Ovary (tissue), 9 donors: ENCODE results near the gene SHISA6. TPM values are rescaled to one million over a fixed set of nuclear protein-coding genes. Genes with fewer than 3 reads are reported as not detected.

Experiments
- DNase-seq, 5 donors: peaks; one replicate each; pipeline ENCODE4 v3.0.0-alpha.2; 2019 to 2020
- H3K27ac ChIP-seq, 2 donors: fragments of 200-600 bp; one replicate each; pipeline versions ENCODE4 v1.5.1 to v1.8.0; 2019 to 2022
- H3K27me3 ChIP-seq: fragments of 200-600 bp; one replicate; pipeline ENCODE4 v1.8.0; 2022
- H3K36me3 ChIP-seq: fragments of 200-600 bp; sonication (generic); one replicate; pipeline ENCODE4 v1.5.1; 2019
- H3K4me1 ChIP-seq: one replicate; pipeline ENCODE4 v1.8.1; 2013; ENCODE audit warnings: mild to moderate bottlenecking, moderate library complexity; ENCODE audit not compliant: insufficient read depth
- H3K4me3 ChIP-seq: fragments of 200-600 bp; sonication (generic); one replicate; pipeline ENCODE4 v1.5.1; 2017
- H3K9me3 ChIP-seq, 2 donors: fragments of 200-600 bp in 1 of 2; sonication (generic) in 1 of 2; one replicate each; pipeline versions ENCODE4 v1.5.1 to v1.8.1; 2013 to 2019; ENCODE audit warnings: mild to moderate bottlenecking in 1 of 2, moderate library complexity in 1 of 2
- CTCF ChIP-seq, 3 donors: fragments of 450-650 bp in 2 of 3; fragments of 200-600 bp in 1 of 3; IDR thresholded peaks; one replicate each; pipeline versions ENCODE4 v1.5.1 to v1.8.0; 2016 to 2022; ENCODE audit warnings: antibody characterized with exemption in 3 of 3, mild to moderate bottlenecking in 1 of 3
- EP300 ChIP-seq: sonication (generic); formaldehyde crosslinking; IDR thresholded peaks from one replicate; pipeline ENCODE4 v1.6.1; 2017; ENCODE audit warnings: antibody characterized with exemption
- POLR2A ChIP-seq: fragments of 450-650 bp; IDR thresholded peaks from one replicate; pipeline ENCODE4 v1.6.1; 2017; ENCODE audit warnings: antibody characterized with exemption, mild to moderate bottlenecking, moderate library complexity
- WGBS, 3 donors: extraction: QIAGEN DNeasy Blood & Tissue Kit in 1 of 3; methylation state at CpG; one replicate each; pipeline versions ENCODE4 v1.1.5 to v1.1.7; 2013 to 2017; 5-methylcytosine and 5-hydroxymethylcytosine counted together
- intact Hi-C, 4 donors: fragments of 100-400 bp; cut with DNase I; formaldehyde crosslinking; loops; one replicate each; pipeline versions ENCODE4 v1.11.0 to v1.15.1; 2022 to 2023
- polyA plus RNA-seq, 2 donors: library from polyadenylated mRNA; stranded (reverse); fragments of 200-250 nt in 1 of 2; fragments of 350-450 nt in 1 of 2; fragmentation: Illumina TruSeq in 1 of 2; extraction: RNeasy Lipid Tissue Mini Kit (QIAGEN cat#74804) in 1 of 2; gene quantifications; one replicate each; pipeline ENCODE4 v1.2.3, GENCODE V29; 2013 to 2014
- total RNA-seq, 7 donors: library from RNA; depleted of rRNA in 2 of 7; stranded (reverse); fragments of >200 nt in 2 of 7; fragmentation: NEBNext Ultra II Directional in 3 of 7; extraction: Animal tissue kit (Norgen Biotek cat#: 25700) in 3 of 7; gene quantifications; one replicate each; pipeline versions ENCODE4 v1.1.0 to v1.2.4, GENCODE V29; 2016 to 2023
- donor health status: DM: no; HTN: no; CAD: no; lungs with moderate emphysema.
- donor health status: DM: no; HTN: no; CAD: no.
- donor health status: Bipolar disorder and iron deficiency.
- donor health status: DM: yes; HTN: yes; CAD: no.
- donor health status: DM: no; HTN: no; CAD: no.
- donor health status: DM: yes; HTN: yes; CAD: no.

The SHISA6 gene
- total and polyA plus RNA-seq, 9 donors: 0.10 to 1.5 (median 0.38) TPM

GRCh38 chr17:11391134-11391533 lies 150.1 kb downstream of the SHISA6 start:
- no peaks in the 10 kb centered on the region for H3K27me3 ChIP-seq
- no peak overlapping the region for H3K4me3 ChIP-seq
- TF ChIP-seq EP300: no peak
- TF ChIP-seq CTCF (IDR thresholded peaks at IDR 0.05): no peak
- no peak for TF ChIP-seq POLR2A
- intact Hi-C loops: no loop called here
- 60 to 69% (median 62%) methylated on average over 4 of the region's 4 CpGs for WGBS, 3 donors
- no peaks in the 10 kb centered on the region for H3K36me3 ChIP-seq
- no peak for DNase-seq
- H3K27ac ChIP-seq: no peak overlapping the region
- no peaks in the 10 kb centered on the region for H3K9me3 ChIP-seq
- no peaks in the 10 kb centered on the region for H3K4me1 ChIP-seq

GRCh38 chr17:11404431-11405276 lies 163.6 kb downstream of the SHISA6 start:
- TF ChIP-seq EP300 (no peak), CTCF (IDR thresholded peaks at IDR 0.05) (no peak), POLR2A (no peak)
- Histone ChIP-seq H3K27me3 (no peaks in the 10 kb centered on the region), H3K36me3 (no peaks in the 10 kb centered on the region), H3K27ac (no peak overlapping the region), H3K9me3 (no peaks in the 10 kb centered on the region), H3K4me3 (no peak overlapping the region), H3K4me1 (no peaks in the 10 kb centered on the region)
- 37 to 53% (median 37%) methylated on average over 8 of the region's 8 CpGs for WGBS, 3 donors
- intact Hi-C loops: no loop called here
- no peak for DNase-seq

- no peaks in the 10 kb centered on the region for H3K27me3 ChIP-seq
- no peak for DNase-seq
Measured at GRCh38 chr17:11406716-11407115, 165.7 kb downstream of the SHISA6 start.

GRCh38 chr17:11412654-11413053 lies 171.6 kb downstream of the SHISA6 start:
- Histone ChIP-seq H3K9me3 (no peaks in the 10 kb centered on the region), H3K4me3 (no peak overlapping the region), H3K4me1 (no peaks in the 10 kb centered on the region), H3K27ac (no peak overlapping the region), H3K36me3 (no peaks in the 10 kb centered on the region), H3K27me3 (no peaks in the 10 kb centered on the region)
- intact Hi-C loops: no loop called here
- DNase-seq: no peak
- no peak for TF ChIP-seq POLR2A
- no peak for TF ChIP-seq EP300
- TF ChIP-seq CTCF (IDR thresholded peaks at IDR 0.05): no peak
- WGBS, 3 donors: 82 to 90% (median 87%) methylated on average over 6 of the region's 6 CpGs

More at GRCh38 chr17:11406716-11407115, 165.7 kb downstream of the SHISA6 start:
- Histone ChIP-seq H3K4me1 (no peaks in the 10 kb centered on the region), H3K27ac (no peak overlapping the region), H3K4me3 (no peak overlapping the region), H3K36me3 (no peaks in the 10 kb centered on the region), H3K9me3 (no peaks in the 10 kb centered on the region)
- WGBS, 3 donors: 17 to 36% (median 28%) methylated on average over 3 of the region's 3 CpGs
- TF ChIP-seq CTCF (IDR thresholded peaks at IDR 0.05) (no peak), POLR2A (no peak), EP300 (no peak)
- intact Hi-C loops: no loop called here
